HG03103 (cell line): ENCODE measurements around the gene RPS6KA2.
A peak's percentile ranks its signal among the peaks of the same experiment; 100 is the strongest.

Source experiments
- ATAC-seq: cut with Tn5 transposase; IDR thresholded peaks from one replicate; pipeline ENCODE4 v1.9.1; 2021; ENCODE audit warnings: low read depth; ENCODE audit not compliant: unreplicated experiment

RPS6KA2 gene

GRCh38 chr6:166439366-166440091 lies 187.5 kb downstream of the RPS6KA2 start:
- no peak for ATAC-seq

- no peak for ATAC-seq
Observed at GRCh38 chr6:166438211-166438861, 188.7 kb downstream of the RPS6KA2 start.

GRCh38 chr6:166437661-166438060 lies 189.4 kb downstream of the RPS6KA2 start:
- ATAC-seq, result no peak

- no peak for ATAC-seq
Observed at GRCh38 chr6:166436195-166437139, 190.6 kb downstream of the RPS6KA2 start.

- no peak for ATAC-seq
Observed at GRCh38 chr6:166435574-166435973, 191.5 kb downstream of the RPS6KA2 start.

GRCh38 chr6:166434336-166434735 lies 192.7 kb downstream of the RPS6KA2 start:
- ATAC-seq, result no peak

- no peak for ATAC-seq
Observed at GRCh38 chr6:166433096-166433495, 194.0 kb downstream of the RPS6KA2 start.

GRCh38 chr6:166430269-166430668 lies 196.8 kb downstream of the RPS6KA2 start:
- ATAC-seq, result no peak

- ATAC-seq, result no peak
Observed at GRCh38 chr6:166424431-166424830, 202.6 kb downstream of the RPS6KA2 start.

GRCh38 chr6:166423781-166424180 lies 203.3 kb downstream of the RPS6KA2 start:
- no peak for ATAC-seq

GRCh38 chr6:166423051-166423745 lies 203.9 kb downstream of the RPS6KA2 start:
- no peak for ATAC-seq

- no peak for ATAC-seq
Observed at GRCh38 chr6:166422201-166422940, 204.7 kb downstream of the RPS6KA2 start.

GRCh38 chr6:166420351-166420750 lies 206.7 kb downstream of the RPS6KA2 start:
- no peak for ATAC-seq

GRCh38 chr6:166419717-166420116 lies 207.3 kb downstream of the RPS6KA2 start:
- ATAC-seq, result no peak

GRCh38 chr6:166419286-166419685 lies 207.8 kb downstream of the RPS6KA2 start:
- peak; percentile 84 for ATAC-seq

- ATAC-seq, result no peak
Observed at GRCh38 chr6:166418691-166419143, 208.3 kb downstream of the RPS6KA2 start.

GRCh38 chr6:166417285-166417691 lies 209.8 kb downstream of the RPS6KA2 start:
- ATAC-seq, result no peak

- ATAC-seq, result no peak
Observed at GRCh38 chr6:166415833-166416347, 211.2 kb downstream of the RPS6KA2 start.

- no peak for ATAC-seq
Observed at GRCh38 chr6:166415306-166415705, 211.7 kb downstream of the RPS6KA2 start.
